Superior temporal gyrus (tissue), 1 donor: ENCODE measurements around the gene GJA1.
"Not testable (repeated sequence)": the region's sequence is repeated elsewhere in the genome, so short reads cannot be mapped to it uniquely, and the experiment has no call there.

ENCODE experiments used
- DNase-seq: peaks from one replicate; pipeline ENCODE4 v3.0.0-alpha.2; 2016; ENCODE audit errors: extremely low spot score

The GJA1 gene

DNA sequence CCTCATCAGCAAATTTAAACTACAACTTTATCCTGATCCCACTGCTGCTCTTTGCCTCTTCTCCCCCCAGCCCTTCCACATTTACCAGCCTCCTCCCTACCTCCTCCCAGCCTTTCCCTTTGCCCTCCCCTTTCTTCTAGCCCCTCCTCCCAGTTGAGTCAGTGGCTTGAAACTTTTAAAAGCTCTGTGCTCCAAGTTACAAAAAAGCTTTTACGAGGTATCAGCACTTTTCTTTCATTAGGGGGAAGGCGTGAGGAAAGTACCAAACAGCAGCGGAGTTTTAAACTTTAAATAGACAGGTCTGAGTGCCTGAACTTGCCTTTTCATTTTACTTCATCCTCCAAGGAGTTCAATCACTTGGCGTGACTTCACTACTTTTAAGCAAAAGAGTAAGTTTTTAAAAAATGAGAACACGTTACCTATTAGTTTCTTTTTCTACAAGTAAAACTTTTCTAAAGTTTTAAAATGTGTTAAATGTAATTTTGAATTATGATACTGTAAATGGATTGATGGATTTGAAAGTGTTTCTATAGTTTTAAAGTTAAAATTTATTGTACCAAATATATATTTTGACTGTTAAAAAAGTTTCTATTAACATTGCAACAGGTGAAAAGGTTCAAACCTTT is at the start of gene GJA1:
Gene GJA1, plus strand, starts transcription at position 203 of the 626 bp plus-strand sequence. CDS start 11,202 bp downstream, outside the sequence.
- no peak for DNase-seq

DNA sequence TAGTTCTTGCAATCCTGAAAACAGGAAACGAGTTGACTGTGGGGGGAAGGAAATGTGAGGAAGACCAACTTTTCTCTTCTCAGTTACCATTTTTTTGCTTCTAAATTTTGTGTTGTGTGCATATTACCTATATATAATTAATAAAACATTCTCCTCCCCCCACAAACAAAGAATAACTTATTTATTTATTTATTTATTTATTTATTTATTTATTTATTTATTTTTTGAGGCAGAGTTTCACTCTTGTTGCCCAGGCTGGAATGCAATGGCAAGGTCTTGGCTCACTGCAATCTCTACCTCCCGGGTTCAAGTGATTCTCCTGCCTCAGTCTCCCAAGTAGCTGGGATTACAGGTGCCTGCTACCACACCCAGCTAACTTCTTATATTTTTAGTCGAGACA is 48.9 kb upstream of the GJA1 start:
- DNase-seq: not testable (repeated sequence)

DNA sequence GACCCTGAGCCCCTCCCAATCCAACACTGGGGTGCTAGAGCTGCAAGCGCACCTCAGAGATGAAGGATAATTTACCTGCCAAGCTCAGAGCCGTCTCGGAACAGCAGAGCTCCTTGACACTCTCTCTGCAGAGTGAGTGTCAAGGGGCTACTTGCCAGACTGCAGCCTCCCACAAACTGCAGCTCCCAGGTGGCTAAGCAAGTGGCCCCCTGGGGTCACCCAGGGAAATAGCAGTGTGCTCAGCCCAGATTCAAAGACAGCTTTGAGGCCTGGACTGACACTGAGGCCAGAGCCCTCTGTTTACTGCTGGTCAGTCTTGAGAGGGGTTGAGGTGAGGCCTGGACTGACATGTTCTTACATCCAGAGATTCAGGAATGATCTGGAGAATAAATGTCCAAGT is 46.0 kb upstream of the GJA1 start:
- no peak for DNase-seq

- DNase-seq: no peak
These were observed 41.5 kb upstream of the GJA1 start for GRCh38 chr6:121393731-121394505.

DNA sequence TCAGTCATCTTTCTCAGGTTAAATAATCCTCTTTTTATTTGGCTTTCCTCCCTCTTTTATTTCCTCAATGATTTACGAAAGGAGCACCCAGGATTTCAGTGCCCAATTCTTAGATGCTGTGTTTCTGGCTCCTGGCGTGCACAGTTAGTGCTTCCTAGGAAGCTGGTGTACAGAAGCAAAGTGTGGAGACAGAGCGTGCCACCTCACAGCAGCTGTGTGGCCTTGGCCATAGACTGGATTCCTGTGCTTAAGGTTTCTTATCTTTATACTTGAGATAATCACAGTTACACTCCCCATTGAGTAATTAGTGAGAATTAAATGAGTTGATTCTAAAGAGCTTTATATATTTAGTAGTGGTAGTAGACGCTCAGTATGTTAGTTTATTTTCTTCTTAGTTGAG is 39.7 kb upstream of the GJA1 start:
- DNase-seq: no peak

- not testable (repeated sequence) for DNase-seq
These were observed 38.3 kb upstream of the GJA1 start for GRCh38 chr6:121397188-121397587.

- no peak for DNase-seq
These were observed 37.3 kb upstream of the GJA1 start for GRCh38 chr6:121398127-121398526.

DNA sequence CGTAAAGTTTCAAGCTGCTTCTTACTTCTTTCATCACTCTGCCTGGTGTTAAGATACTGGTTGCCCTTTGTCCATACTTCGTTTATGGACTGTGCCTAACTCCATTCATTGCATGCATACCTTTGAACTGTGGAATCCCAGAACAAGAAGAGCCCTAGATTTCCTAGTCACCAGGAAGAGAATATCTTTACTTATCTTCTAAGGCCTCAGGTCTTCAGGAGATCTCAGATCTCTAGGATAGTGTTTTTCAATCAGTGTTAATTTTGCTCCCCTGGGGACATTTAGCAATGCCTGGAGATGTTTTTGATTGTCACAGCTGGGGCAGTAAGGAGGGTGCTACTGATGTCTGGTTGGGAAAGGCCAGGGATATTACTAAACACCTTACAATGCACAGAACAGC is 35.5 kb upstream of the GJA1 start:
- DNase-seq: no peak

DNA sequence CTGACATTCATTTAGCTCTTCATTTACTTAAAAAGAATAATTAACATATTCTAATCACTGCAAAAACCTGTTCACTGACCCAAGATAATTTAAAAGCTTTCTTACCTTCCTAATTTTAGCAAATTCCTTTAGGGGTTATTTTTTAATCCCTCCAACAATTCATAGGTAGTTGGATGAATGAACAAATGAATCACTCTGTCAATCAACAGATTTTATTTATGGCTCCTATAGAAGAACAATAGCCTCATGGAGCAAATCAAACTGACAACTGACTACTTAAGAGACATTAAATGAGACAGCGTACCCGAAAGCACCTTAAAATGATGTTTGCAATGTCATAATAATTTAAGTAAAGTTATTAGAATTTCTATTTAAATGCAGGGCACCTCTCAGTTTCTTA is 31.5 kb upstream of the GJA1 start:
- DNase-seq: no peak

DNA sequence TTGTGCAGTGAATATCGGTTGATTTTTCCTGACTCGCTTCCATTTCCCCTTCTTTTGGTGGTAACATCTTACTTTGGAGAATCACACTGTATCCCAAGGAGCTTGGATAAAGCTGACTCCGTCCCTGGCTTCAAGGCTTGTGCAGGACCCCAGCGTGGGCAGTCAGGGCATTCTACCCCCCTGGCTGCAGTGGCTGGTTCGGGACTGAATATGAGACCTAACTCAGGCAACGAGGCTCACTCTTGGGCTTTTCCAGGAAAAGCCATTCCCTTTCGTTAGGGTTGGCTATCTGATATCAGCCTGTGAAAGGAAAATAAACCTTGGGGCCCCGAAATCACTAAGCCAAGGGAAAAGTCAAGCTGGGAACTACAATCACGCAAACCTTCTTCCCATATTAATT is 30.1 kb upstream of the GJA1 start:
- DNase-seq: no peak

- DNase-seq: no peak
These were observed 27.1 kb upstream of the GJA1 start for GRCh38 chr6:121408321-121408720.

GRCh38 chr6:121413879-121414278 is 21.6 kb upstream of the GJA1 start:
- no peak for DNase-seq

GRCh38 chr6:121418346-121418745 is 17.1 kb upstream of the GJA1 start:
- no peak for DNase-seq

GRCh38 chr6:121426686-121427085 is 8.8 kb upstream of the GJA1 start:
- no peak for DNase-seq

GRCh38 chr6:121428872-121429756 is 6.3 kb upstream of the GJA1 start:
- no peak for DNase-seq

DNA sequence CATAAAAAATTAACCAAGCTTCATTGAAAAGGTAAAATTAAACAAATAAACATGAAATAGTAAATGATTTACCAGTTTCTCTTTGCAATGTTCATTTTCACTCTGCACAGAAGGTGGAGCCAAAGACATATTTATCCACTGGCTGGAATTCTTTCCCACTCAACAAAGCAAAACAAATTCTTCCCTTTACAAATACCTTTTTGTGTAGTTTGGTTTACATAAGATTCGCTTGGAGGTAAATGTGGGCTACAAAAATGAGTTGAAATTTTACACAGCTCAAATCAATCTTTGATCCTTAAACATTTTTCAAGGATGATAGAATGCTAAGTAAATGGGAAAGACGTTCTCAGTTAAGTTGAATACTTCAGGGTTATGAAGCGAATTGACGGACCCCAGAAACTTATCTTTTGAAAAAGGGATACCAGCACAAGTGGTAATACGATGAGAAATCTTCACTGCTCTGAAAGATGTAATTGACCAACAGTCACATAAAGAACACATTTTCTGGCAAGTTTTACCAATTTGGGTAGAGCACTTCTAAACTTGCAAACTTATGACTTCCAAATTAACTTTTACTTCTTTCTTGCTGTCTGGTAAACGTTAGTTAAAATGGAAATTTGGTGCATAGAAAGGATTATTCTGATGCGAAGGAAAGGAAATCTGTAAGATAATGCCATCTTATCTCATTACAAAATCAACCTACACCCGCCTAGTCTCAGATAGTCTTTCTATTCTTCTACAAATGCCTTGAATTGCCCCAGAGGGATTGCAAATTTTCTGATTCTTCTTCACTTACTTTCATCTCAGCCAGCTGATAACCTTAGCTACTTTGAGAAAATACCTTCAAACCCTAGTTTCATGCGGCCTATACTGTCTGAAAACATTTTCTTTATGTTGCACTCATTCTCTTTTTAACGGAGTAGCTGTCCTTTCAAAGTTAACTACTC is 4.7 kb upstream of the GJA1 start:
- peak; percentile 77 for DNase-seq

GRCh38 chr6:121431776-121432175 is 3.7 kb upstream of the GJA1 start:
- DNase-seq: not testable (repeated sequence)

DNA sequence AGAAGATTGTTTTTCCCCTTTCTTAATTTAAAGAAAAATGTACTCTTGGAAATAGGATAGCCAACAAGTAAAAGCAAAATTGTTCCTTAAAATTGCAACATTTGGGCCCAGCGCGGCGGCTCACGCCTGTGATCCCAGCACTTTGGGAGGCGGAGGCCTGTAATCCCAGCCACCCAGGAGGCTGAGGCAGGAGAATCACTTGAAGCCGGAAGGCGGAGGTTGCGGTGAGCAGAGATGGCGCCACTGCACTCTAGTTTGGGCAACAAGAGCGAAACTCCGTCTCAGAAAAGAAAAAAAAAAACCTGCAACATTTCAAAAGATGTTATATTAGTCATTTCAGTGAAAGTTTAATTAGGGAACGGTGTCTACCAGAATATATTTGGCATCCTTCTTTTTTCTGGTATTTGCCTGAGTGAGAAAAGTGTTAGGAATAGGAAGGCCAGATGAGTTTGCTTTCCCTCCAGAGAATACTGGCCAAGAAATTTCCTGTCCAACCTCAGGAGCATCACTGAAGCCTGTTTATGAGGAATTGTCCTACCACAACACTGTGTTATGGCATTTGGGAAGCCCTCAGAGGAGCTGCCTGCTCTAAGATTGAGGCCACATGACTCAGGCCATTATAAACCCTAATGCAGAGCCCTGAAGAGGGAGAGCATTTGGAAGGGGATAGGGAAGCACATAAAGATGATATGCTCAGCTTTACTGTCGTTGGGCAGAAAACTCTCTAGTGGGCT is 1.2 kb upstream of the GJA1 start:
- no peak for DNase-seq

DNA sequence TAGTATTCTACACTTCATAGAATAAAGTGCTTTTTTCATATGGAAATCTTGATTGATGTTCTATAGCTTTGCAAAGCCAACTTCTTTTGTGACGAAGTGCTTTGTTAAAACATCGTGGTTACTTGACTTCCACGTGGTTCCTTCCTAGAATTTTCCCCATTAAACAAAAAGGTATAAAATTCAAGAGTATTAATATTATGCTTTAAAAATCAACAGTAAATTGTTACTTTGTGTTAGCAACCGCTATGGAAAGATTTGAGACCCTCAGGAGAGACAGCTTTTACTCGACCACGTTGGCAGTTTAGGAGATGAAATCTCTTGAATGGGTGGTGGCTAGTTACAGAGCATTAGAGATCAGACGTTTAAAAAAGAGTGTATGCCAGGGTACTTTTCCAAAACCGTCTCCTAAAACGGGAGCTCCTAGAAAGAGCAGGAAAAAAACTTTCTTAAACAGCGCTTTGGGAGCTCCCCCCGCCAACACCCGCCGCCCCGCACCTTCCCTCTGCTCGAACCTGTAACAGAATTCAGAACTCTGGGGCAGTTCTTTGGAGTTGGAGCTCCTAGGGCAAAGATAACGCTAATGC is 920 bp downstream of the GJA1 start:
- DNase-seq: no peak
